Central memory CD4-positive, alpha-beta T cell (primary cell): ENCODE measurements around the gene C1GALT1C1L.
"Not testable (repeated sequence)": the region's sequence is repeated elsewhere in the genome, so short reads cannot be mapped to it uniquely, and the experiment has no call there.

Experiments used
- DNase-seq: peaks from one replicate; pipeline ENCODE4 v3.0.0; 2022

C1GALT1C1L gene

GRCh38 chr2:43648994-43649701 lies 27.1 kb downstream of the C1GALT1C1L start:
- no peak for DNase-seq

DNA sequence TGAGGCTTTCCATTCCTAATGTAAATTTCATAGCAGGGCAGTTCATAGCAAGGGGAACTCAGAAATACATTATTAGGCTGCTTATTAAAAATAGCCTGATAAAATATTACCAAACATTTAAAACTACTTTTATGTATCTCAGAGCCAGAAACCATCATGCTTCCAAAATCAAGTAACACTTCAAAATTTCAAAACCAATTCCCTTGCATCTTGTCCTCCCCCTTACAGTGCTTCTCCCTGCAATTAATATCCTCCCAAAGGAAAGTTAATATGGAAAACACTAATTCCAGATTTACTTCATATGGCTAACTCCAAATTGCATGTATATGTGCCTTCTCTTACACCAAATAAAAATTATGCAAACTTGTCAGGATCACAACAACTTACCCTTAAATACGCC lies 32.5 kb downstream of the C1GALT1C1L start:
- no peak for DNase-seq

GRCh38 chr2:43642363-43642762 lies 33.9 kb downstream of the C1GALT1C1L start:
- no peak for DNase-seq

DNA sequence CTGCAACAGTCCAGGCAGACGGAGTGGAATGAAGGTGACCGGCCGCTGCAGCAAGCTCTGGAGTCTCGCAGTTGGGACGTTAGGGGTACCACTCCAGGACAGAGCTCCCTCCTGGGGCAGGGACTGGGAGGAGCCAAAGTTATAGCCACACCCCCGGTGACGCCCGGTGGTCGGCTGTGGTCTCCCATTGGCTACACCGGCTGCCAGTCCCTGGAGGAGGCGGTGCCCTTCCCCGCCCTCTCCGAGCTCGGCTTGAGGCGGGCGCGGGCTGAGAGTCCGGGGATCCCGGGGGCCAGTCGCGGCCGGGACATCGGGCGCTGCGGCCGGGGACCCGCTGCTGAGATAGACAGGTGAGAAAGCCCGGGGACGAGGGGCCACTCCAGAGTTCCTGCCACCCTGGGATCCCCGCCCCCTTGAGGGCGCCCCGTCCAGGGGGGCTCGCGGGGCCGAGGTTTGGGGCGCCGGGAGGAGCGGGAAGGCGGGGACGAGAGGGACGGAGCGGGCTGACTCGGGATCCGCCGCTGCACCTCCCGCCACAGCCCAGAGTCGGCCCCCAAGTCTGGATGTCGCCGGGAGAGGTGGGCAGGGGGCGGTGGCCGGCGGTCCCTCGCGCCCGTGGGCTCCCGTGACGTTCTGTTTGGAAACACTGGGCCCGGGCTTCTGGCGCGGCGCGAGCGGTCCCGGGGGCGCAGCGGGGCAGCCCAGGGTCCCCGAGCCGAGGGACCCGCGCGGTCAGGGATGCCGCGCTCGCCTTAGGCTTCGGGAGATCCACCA lies 39.0 kb downstream of the C1GALT1C1L start, which contains the start of gene PLEKHH2:
TSS of gene PLEKHH2 (plus strand) at position 231 of the 774 bp plus-strand sequence. CDS start 7,414 bp downstream, outside the sequence.
- peak; percentile 73 for DNase-seq

GRCh38 chr2:43636621-43637020 lies 39.6 kb downstream of the C1GALT1C1L start:
- peak; percentile 32 for DNase-seq

DNA sequence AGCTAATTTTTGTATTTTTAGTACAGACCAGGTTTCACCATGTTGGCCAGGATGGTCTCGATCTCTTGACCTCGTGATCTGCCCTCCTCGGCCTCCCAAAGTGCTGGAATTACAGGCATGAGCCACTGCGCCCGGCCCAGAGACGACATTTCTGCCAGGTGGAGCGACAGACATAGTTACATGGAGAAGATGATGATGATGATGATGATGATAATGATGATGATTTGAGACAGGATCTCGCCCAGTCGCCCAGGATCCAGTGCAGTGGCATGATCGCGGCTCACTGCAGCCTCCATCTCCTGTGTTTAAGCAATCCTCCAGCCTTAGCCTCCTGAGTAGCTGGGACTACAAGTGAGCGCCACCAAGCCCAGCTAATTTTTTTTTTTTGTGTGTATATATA lies 40.1 kb downstream of the C1GALT1C1L start:
- not testable (repeated sequence) for DNase-seq

- no peak for DNase-seq
Measured at GRCh38 chr2:43634604-43635306, 41.5 kb downstream of the C1GALT1C1L start.

GRCh38 chr2:43631618-43632317 lies 44.5 kb downstream of the C1GALT1C1L start:
- DNase-seq, result no peak
